ENCODE measurements around the gene TRIM52. TPM values are rescaled to one million over a fixed set of nuclear protein-coding genes. Genes with fewer than 3 reads are reported as not detected.

The TRIM52 gene
- total and polyA plus RNA-seq, 2 of the 13 experiments (the other 11 are each of a cell fraction or from before 2014, with no cell fraction given): 7.2 to 11.6 TPM

- CTCF ChIA-PET (ENCODE audit: low intra/inter-chr PET ratio, low total read pairs): no interaction called here
- POLR2A ChIA-PET: interaction anchor here (1.2 to 8.4 kb wide), 5 partner anchors 9 to 53 kb away, joined by 4 to 102 read pairs (median 41); partner anchors contain the start of genes TRIM41 and TRIM52
- no peak for ATAC-seq
- TF ChIP-seq ZNF777 (CRISPR knock-in tag; IDR thresholded peaks at IDR 0.05) (0 out of 2 replicates have a peak, but pooled peaks have one; percentile 12), ZNF839 (CRISPR knock-in tag; IDR thresholded peaks at IDR 0.05; ENCODE audit: borderline replicate concordance) (0 out of 2 replicates have a peak, but pooled peaks have one; percentile 14), ZNF333 (CRISPR knock-in tag; IDR thresholded peaks at IDR 0.05; ENCODE audit: borderline replicate concordance) (0 out of 2 replicates have a peak, but pooled peaks have one; percentile 97), ZBTB3 (CRISPR knock-in tag; IDR thresholded peaks at IDR 0.05; ENCODE audit: borderline replicate concordance, low read depth) (no peak), ZNF264 (CRISPR knock-in tag; IDR thresholded peaks at IDR 0.05) (0 out of 2 replicates have a peak, but pooled peaks have one; percentile 11), ZNF18 (CRISPR knock-in tag; IDR thresholded peaks at IDR 0.05; ENCODE audit: insufficient replicate concordance) (peak; percentile 44), ZNF773 (CRISPR knock-in tag; IDR thresholded peaks at IDR 0.05; ENCODE audit: borderline replicate concordance) (no peak), ZNF224 (CRISPR knock-in tag; IDR thresholded peaks at IDR 0.05) (0 out of 2 replicates have a peak, but pooled peaks have one; percentile 28), ZNF784 (CRISPR knock-in tag; IDR thresholded peaks at IDR 0.05; ENCODE audit: borderline replicate concordance) (0 out of 2 replicates have a peak, but pooled peaks have one; percentile 12), ZSCAN12 (CRISPR knock-in tag; IDR thresholded peaks at IDR 0.05) (0 out of 2 replicates have a peak, but pooled peaks have one; percentile 8), ZNF770 (CRISPR knock-in tag; IDR thresholded peaks at IDR 0.05) (peak; percentile 51; the same call in 1 of the 2 replicates), ZNF142 (CRISPR knock-in tag; IDR thresholded peaks at IDR 0.05) (0 out of 2 replicates have a peak, but pooled peaks have one; percentile 16)
Observed at GRCh38 chr5:181243018-181243563, 17.9 kb downstream of the TRIM52 start.

More at GRCh38 chr5:181243018-181243563, 17.9 kb downstream of the TRIM52 start:
- Histone ChIP-seq H3K4me2 (ENCODE audit: low read depth, low read length) (peak overlapping the region; percentile 93), H3K79me2 (ENCODE audit: insufficient read depth, low read length) (peaks cover 58% of the 10 kb centered on the region), H3K4me3 (replicated peaks in 1 of 3; ENCODE audit: insufficient read depth in 1 of 3, low read depth in 2 of 3, low read length in 3 of 3) (peak overlapping the region; percentile 91 to 94 (median 92)), H3K9ac (ENCODE audit: insufficient read depth, low read depth, low read length) (peak overlapping the region; percentile 96), H3K9me3 (ENCODE audit: low read length) (no peaks in the 10 kb centered on the region), H4K20me1 (ENCODE audit: insufficient read depth, low read length) (peaks cover 49% of the 10 kb centered on the region), H3K4me1 (ENCODE audit: insufficient read depth, low read length) (peaks cover 39% of the 10 kb centered on the region), H3K27ac (ENCODE audit: extremely low read length, insufficient read depth, low read length) (peak overlapping the region; percentile 98), H3K36me3 (replicated peaks in 1 of 2; ENCODE audit: control insufficient read depth in 1 of 2, insufficient read depth in 2 of 2, low read length in 2 of 2) (peaks cover 11 to 40% of the 10 kb centered on the region in 2 experiments), H3K27me3 (ENCODE audit: control insufficient read depth in 1 of 2, insufficient read depth in 2 of 2, low read length in 2 of 2) (no peaks in the 10 kb centered on the region; a peak in 1 of 5 replicates), H2AFZ (ENCODE audit: low read length) (no peak overlapping the region)
- in situ Hi-C loops (cut with HindIII; ENCODE audit: extremely low pct_ligation_motif_present, low pct_unique_long_range_greater_than_20kb): no loop called here
- BruUV-seq (replicated peaks): TSS peak; percentile 65
- intact Hi-C loops (cut with micrococcal nuclease; ENCODE audit: unreplicated experiment): no loop called here
- WGBS (ENCODE audit: low lambda C conversion rate): 0% methylated on average over 21 of the region's 25 CpGs
- DNase-seq (ENCODE audit: low spot score) (no peak), FAIRE-seq (no peak)

All from HepG2 (cell line).